H1 (cell line): ENCODE measurements around the gene MYO15B. TPM values are rescaled to one million over a fixed set of nuclear protein-coding genes. Genes with fewer than 3 reads are reported as not detected.

Source experiments
- CBX8 ChIP-seq: fragments of 300-800, 300-1000 bp; sonication (generic); IDR thresholded peaks from 2 replicates; pipeline ENCODE4 v1.7.1; 2016; ENCODE audit warnings: low read depth, low read length, borderline replicate concordance
- CEBPB ChIP-seq: IDR thresholded peaks from 2 replicates; pipeline ENCODE4 v1.6.1; 2012; ENCODE audit warnings: low read depth, low read length
- E2F6 ChIP-seq: IDR thresholded peaks from 2 replicates; pipeline ENCODE4 v1.6.1; 2012; ENCODE audit warnings: inconsistent platforms
- EGR1 ChIP-seq: IDR thresholded peaks from 2 replicates; pipeline ENCODE4 v1.6.1; 2011; ENCODE audit warnings: low read depth, low read length, borderline replicate concordance
- HDAC6 ChIP-seq: IDR thresholded peaks from one replicate; pipeline ENCODE4 v1.7.1; 2012; ENCODE audit warnings: low read depth, mild to moderate bottlenecking, inconsistent platforms, low read length, moderate library complexity
- KDM4A ChIP-seq: IDR thresholded peaks from one replicate; pipeline ENCODE4 v1.7.1; 2012; ENCODE audit warnings: low read depth, mild to moderate bottlenecking, moderate library complexity, low read length, inconsistent platforms; ENCODE audit not compliant: severe bottlenecking
- TCF12 ChIP-seq: IDR thresholded peaks from 2 replicates; pipeline ENCODE4 v1.6.1; 2011; ENCODE audit warnings: low read depth, mild to moderate bottlenecking, low read length
- polyA plus RNA-seq, 7 experiments: library from polyadenylated mRNA; depleted of rRNA in 3 of 7; stranded (reverse) in 5 of 7; unstranded in 2 of 7; fragments of >200 nt in 5 of 7; fragments of 200-250 nt in 2 of 7; gene quantifications; 1 replicate in 5 of 7; 2 replicates in 1 of 7; 4 replicates in 1 of 7; pipeline versions ENCODE4 v1.2.1 to v1.2.3, GENCODE V29; 2011 to 2013; ENCODE audit warnings: missing spikeins in 2 of 7, mixed read lengths in 2 of 7
- total RNA-seq: library from RNA; stranded (reverse); fragmentation: NEBNext Ultra II Directional; extraction: Animal tissue kit (Norgen Biotek cat#: 25700); gene quantifications from 2 replicates; pipeline ENCODE4 v1.2.1, GENCODE V29; 2021

MYO15B gene
- total and polyA plus RNA-seq, 2 of the 8 experiments (the other 6 are each of a cell fraction or from before 2014, with no cell fraction given) = 7.1 to 11.2 TPM

- TF ChIP-seq E2F6 (no peak; the same call in 1 of the 2 replicates), EGR1 (no peak), KDM4A (peak; percentile 82), TCF12 (no peak), CEBPB (no peak), CBX8 (no peak), HDAC6 (no peak)
These were observed at the start of gene MYO15B (continued) for GRCh38 chr17:75587675-75588595.
